ENCODE results near the gene DHRS13. TPM values are rescaled to one million over a fixed set of nuclear protein-coding genes. Genes with fewer than 3 reads are reported as not detected.
"Not testable (repeated sequence)": the region's sequence is repeated elsewhere in the genome, so short reads cannot be mapped to it uniquely, and the experiment has no call there.

Gene DHRS13
- total RNA-seq, 2 experiments from 2014 or later, result 20.1 to 20.9 TPM

- intact Hi-C loops (cut with micrococcal nuclease), result no loop called here
- CTCF ChIA-PET, result interaction anchor here (0.6 to 1.5 kb wide), 8 partner anchors 9 to 149 kb away, joined by 3 to 6 read pairs (median 4); no protein-coding TSS in a partner anchor
- peak; percentile 43 for DNase-seq
- H3K36me3 Mint-ChIP-seq (ENCODE audit: low read depth), result peaks cover 58% of the 10 kb centered on the region
- peaks cover 13% of the 10 kb centered on the region for H3K4me1 Mint-ChIP-seq (ENCODE audit: low read depth)
- no peak overlapping the region for H3K4me3 Mint-ChIP-seq
- H3K27me3 Mint-ChIP-seq (ENCODE audit: low read depth), result no peaks in the 10 kb centered on the region
- H3K9me3 Mint-ChIP-seq, result peaks cover 9% of the 10 kb centered on the region
- H3K27ac Mint-ChIP-seq, result peak overlapping the region; percentile 19
Measured at GRCh38 chr17:28912281-28912937, 9.5 kb upstream of the DHRS13 start.

- Mint-ChIP-seq H3K36me3 (ENCODE audit: low read depth) (peaks cover 51% of the 10 kb centered on the region), H3K4me3 (no peak overlapping the region), H3K4me1 (ENCODE audit: low read depth) (peaks cover 13% of the 10 kb centered on the region), H3K27ac (no peak overlapping the region), H3K27me3 (ENCODE audit: low read depth) (no peaks in the 10 kb centered on the region), H3K9me3 (peaks cover 9% of the 10 kb centered on the region)
- DNase-seq, result no peak
- intact Hi-C loops (cut with micrococcal nuclease), result no loop called here
- CTCF ChIA-PET, result interaction anchor here (0.9 to 1.5 kb wide), 4 partner anchors 9 to 35 kb away, joined by 3 to 6 read pairs (median 4); partner anchors contain the start of gene DHRS13
Measured at GRCh38 chr17:28911411-28912045, 8.6 kb upstream of the DHRS13 start.

DNA sequence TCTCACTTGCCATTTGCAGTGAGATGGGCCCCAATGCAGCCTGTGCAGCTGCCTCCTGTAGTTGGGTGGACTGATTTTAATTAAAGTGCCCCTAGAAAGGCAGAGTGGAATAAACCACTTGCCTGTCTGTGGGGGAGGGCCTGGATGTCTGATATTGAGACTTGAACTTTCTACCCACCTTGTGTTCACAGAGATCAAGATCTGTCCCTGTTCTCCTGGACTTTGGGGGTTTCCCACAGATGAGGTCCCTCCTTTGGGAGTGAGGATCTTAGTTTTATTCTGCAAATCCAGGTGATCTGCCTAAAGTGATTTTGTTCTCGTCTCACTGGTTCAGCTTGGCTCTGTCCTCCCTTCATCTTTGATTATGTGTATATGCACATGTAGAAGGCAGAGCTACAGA is 7.7 kb upstream of the DHRS13 start:
- intact Hi-C loops (cut with micrococcal nuclease), result no loop called here
- Mint-ChIP-seq H3K36me3 (ENCODE audit: low read depth) (peaks cover 45% of the 10 kb centered on the region), H3K4me3 (no peak overlapping the region), H3K27ac (no peak overlapping the region), H3K27me3 (ENCODE audit: low read depth) (no peaks in the 10 kb centered on the region), H3K4me1 (ENCODE audit: low read depth) (peaks cover 9% of the 10 kb centered on the region), H3K9me3 (peaks cover 9% of the 10 kb centered on the region)
- DNase-seq, result no peak
- CTCF ChIA-PET, result interaction anchor here (0.9 to 1.4 kb wide), 5 partner anchors 8 to 184 kb away, joined by 3 to 8 read pairs (median 3); partner anchors contain the start of genes DHRS13 and TLCD1

- H3K4me3 Mint-ChIP-seq, result no peak overlapping the region
- no peaks in the 10 kb centered on the region for H3K9me3 Mint-ChIP-seq
- H3K4me1 Mint-ChIP-seq (ENCODE audit: low read depth), result no peaks in the 10 kb centered on the region
- CTCF ChIA-PET, result interaction anchor here (0.6 to 3.2 kb wide), 5 partner anchors 8 to 182 kb away, joined by 3 to 15 read pairs (median 3); partner anchors contain the start of gene FAM222B
- H3K27me3 Mint-ChIP-seq (ENCODE audit: low read depth), result no peaks in the 10 kb centered on the region
- H3K27ac Mint-ChIP-seq, result peak overlapping the region; percentile 26
- intact Hi-C loops (cut with micrococcal nuclease), result no loop called here
- H3K36me3 Mint-ChIP-seq (ENCODE audit: low read depth), result peaks cover 29% of the 10 kb centered on the region
- DNase-seq, result no peak
Measured at GRCh38 chr17:28908640-28909167, 5.8 kb upstream of the DHRS13 start.

- intact Hi-C loops (cut with micrococcal nuclease), result no loop called here
- Mint-ChIP-seq H3K9me3 (no peaks in the 10 kb centered on the region), H3K36me3 (ENCODE audit: low read depth) (peaks cover 24% of the 10 kb centered on the region), H3K4me3 (no peak overlapping the region), H3K27me3 (ENCODE audit: low read depth) (no peaks in the 10 kb centered on the region), H3K4me1 (ENCODE audit: low read depth) (no peaks in the 10 kb centered on the region), H3K27ac (no peak overlapping the region)
- CTCF ChIA-PET, result interaction anchor here (0.6 to 7.1 kb wide), 5 partner anchors 9 to 181 kb away, joined by 3 to 34 read pairs (median 12); partner anchors contain the start of genes NEK8 and TLCD1
- no peak for DNase-seq
Measured at GRCh38 chr17:28907709-28908475, 5.0 kb upstream of the DHRS13 start.

DNA sequence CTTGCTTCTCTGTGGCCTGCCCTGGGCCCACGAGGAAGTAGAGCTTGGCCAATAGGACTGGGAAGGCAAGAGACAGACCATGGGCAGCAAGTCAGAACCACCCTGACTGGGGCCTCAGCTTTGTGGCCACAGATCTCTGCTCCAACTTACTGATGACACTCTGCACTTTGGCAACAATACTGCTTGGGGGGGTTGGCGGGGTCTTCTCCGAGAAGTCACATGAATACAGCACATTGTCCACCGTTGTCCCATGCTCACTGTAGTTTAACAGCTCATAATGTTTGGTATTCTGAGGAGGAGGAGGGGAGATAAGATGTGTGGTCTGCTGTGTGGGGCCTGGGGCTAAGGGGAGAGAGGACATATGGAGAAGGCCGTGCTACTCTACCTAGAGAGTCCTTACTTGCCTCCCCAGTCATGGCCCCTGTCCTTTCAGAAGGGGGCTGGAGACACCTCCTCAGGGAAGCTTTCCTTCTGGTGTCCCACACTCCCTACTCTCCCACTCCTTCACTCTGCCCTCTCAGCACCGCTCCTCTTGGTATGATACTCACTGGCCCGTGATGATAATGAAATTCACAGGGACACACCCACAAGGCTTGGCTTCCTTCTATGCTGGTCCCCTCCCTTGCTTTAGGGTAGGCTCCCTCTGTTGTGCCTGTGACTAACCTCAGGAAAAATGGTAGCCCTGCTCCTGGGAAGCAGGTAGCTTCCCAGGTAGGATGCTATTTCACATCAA is 4.0 kb upstream of the DHRS13 start:
- H3K4me1 Mint-ChIP-seq (ENCODE audit: low read depth), result peaks cover 4% of the 10 kb centered on the region

DNA sequence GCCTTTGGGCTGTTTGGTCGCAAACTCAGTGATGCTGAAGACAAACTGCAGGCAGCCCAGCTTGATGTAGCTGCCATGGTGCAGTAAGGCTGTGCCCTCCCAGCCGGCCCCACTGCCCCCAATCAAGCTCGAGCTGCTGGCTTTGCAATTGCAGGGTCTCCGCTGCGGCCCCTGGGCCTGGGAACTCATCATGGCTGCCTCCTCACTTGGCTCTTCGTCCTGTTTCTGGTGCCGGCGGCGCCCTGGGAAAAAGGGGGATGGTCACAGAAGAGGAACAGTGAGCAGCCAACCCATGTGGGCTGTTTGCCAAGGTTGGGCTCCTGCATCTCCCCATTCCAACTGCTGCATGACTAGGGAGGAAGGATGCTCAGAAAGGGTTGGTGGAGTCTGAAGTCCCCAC is 3.4 kb upstream of the DHRS13 start:
- Mint-ChIP-seq H3K27ac (no peak overlapping the region), H3K36me3 (ENCODE audit: low read depth) (peaks cover 21% of the 10 kb centered on the region), H3K4me1 (ENCODE audit: low read depth) (peaks cover 10% of the 10 kb centered on the region), H3K4me3 (no peak overlapping the region), H3K27me3 (ENCODE audit: low read depth) (no peaks in the 10 kb centered on the region), H3K9me3 (no peaks in the 10 kb centered on the region)
- CTCF ChIA-PET, result interaction anchor here (1.2 to 7.1 kb wide), 3 partner anchors 8 to 179 kb away, joined by 4 to 34 read pairs (median 15); partner anchors contain the start of genes NEK8 and TLCD1
- intact Hi-C loops (cut with micrococcal nuclease), result no loop called here
- no peak for DNase-seq

More for the DNA sequence above, 4.0 kb upstream of the DHRS13 start:
- Mint-ChIP-seq H3K27ac (no peak overlapping the region), H3K36me3 (ENCODE audit: low read depth) (peaks cover 19% of the 10 kb centered on the region), H3K4me3 (no peak overlapping the region), H3K9me3 (no peaks in the 10 kb centered on the region), H3K27me3 (ENCODE audit: low read depth) (no peaks in the 10 kb centered on the region)
- CTCF ChIA-PET, result interaction anchor here (0.6 to 7.1 kb wide), 6 partner anchors 9 to 180 kb away, joined by 3 to 34 read pairs (median 8); partner anchors contain the start of genes NEK8 and TLCD1
- intact Hi-C loops (cut with micrococcal nuclease), result no loop called here
- DNase-seq, result no peak

DNA sequence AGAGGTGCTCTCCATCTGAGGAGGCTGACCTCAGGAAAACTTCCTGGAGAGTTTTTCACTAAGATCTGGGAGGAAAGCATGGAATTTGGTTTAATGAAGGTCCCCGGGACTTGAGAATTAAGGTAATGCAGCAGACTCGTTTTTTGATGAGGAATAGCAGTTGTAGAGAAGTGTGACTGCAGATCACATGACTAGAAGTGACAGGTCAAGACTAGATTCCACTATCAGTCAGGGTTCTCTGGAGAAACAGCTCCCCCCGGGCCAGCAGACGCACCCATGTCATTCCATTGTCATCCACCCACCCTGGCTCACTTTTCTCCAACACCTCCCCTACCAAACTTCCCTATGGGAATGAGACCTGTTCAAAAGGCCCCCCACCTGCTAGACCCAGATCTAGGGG is 1.9 kb upstream of the DHRS13 start:
- Mint-ChIP-seq H3K27ac (no peak overlapping the region), H3K36me3 (ENCODE audit: low read depth) (peaks cover 27% of the 10 kb centered on the region), H3K9me3 (no peaks in the 10 kb centered on the region), H3K4me1 (ENCODE audit: low read depth) (peaks cover 20% of the 10 kb centered on the region), H3K27me3 (ENCODE audit: low read depth) (no peaks in the 10 kb centered on the region), H3K4me3 (no peak overlapping the region)
- intact Hi-C loops (cut with micrococcal nuclease), result loop anchor here (5.0 kb wide), 1 partner anchor 257 kb away; the partner anchor contains the start of gene BLTP2
- CTCF ChIA-PET, result interaction anchor here (1.2 to 7.1 kb wide), 4 partner anchors 10 to 177 kb away, joined by 3 to 34 read pairs (median 14); partner anchors contain the start of genes NEK8 and TLCD1
- DNase-seq, result no peak

GRCh38 chr17:28903546-28903841 is 615 bp upstream of the DHRS13 start:
- CTCF ChIA-PET, result interaction anchor here (0.6 to 7.1 kb wide), 14 partner anchors 10 to 221 kb away, joined by 3 to 34 read pairs (median 5); partner anchors contain the start of genes ERAL1, NEK8, PHF12 and TLCD1
- not testable (repeated sequence) for H3K27ac Mint-ChIP-seq
- peak overlapping the region; percentile 98 for H3K4me3 Mint-ChIP-seq

GRCh38 chr17:28901866-28902818 is 737 bp downstream of the DHRS13 start:
- CTCF ChIA-PET, result interaction anchor here (0.6 to 7.1 kb wide), 24 partner anchors 9 to 258 kb away, joined by 3 to 34 read pairs (median 3); partner anchors contain the start of genes BLTP2, ERAL1, FAM222B and NEK8
- peak; percentile 70 for DNase-seq
- Mint-ChIP-seq H3K4me3 (peak overlapping the region; percentile 98), H3K4me1 (ENCODE audit: low read depth) (peaks cover 39% of the 10 kb centered on the region), H3K27ac (peak overlapping the region; percentile 88), H3K9me3 (no peaks in the 10 kb centered on the region), H3K36me3 (ENCODE audit: low read depth) (peaks cover 35% of the 10 kb centered on the region), H3K27me3 (ENCODE audit: low read depth) (no peaks in the 10 kb centered on the region)
- intact Hi-C loops (cut with micrococcal nuclease), result loop anchor here (5.0 kb wide), 1 partner anchor 255 kb away; the partner anchor contains the start of gene BLTP2

More at GRCh38 chr17:28903546-28903841, 615 bp upstream of the DHRS13 start:
- Mint-ChIP-seq H3K36me3 (ENCODE audit: low read depth) (peaks cover 28% of the 10 kb centered on the region), H3K4me1 (ENCODE audit: low read depth) (peaks cover 30% of the 10 kb centered on the region)
- intact Hi-C loops (cut with micrococcal nuclease), result loop anchor here (1.0 to 5.0 kb wide), 8 partner anchors 11 to 256 kb away; partner anchors contain the start of gene BLTP2
- not testable (repeated sequence) for H3K27me3 Mint-ChIP-seq (ENCODE audit: low read depth); DNase-seq; H3K9me3 Mint-ChIP-seq

Measured in activated naive CD4-positive, alpha-beta T cell treated with anti-CD3 and anti-CD28 coated beads for 36 hours (primary cell).